Cardiac fibroblast (primary cell): ENCODE data around the gene SEC23A.
"Not testable (repeated sequence)": the region's sequence is repeated elsewhere in the genome, so short reads cannot be mapped to it uniquely, and the experiment has no call there.

ENCODE experiments used
- DNase-seq, 2 donors: peaks; one replicate each; pipeline versions ENCODE4 v3.0.0 to v3.0.0-alpha.2; 2010; ENCODE audit warnings: low read depth in 2 of 2
- H3K4me3 ChIP-seq, 2 donors: replicated peaks in 1 of 2; 1 replicate in 1 of 2; 2 replicates in 1 of 2; pipeline ENCODE4 v1.5.1; 2011; ENCODE audit warnings: low read depth in 2 of 2, low read length in 2 of 2, mild to moderate bottlenecking in 2 of 2, moderate library complexity in 1 of 2
- CTCF ChIP-seq: IDR thresholded peaks from one replicate; pipeline ENCODE4 v1.5.1; 2011; ENCODE audit warnings: low read depth, mild to moderate bottlenecking, low read length, inconsistent platforms

Gene SEC23A

GRCh38 chr14:39029789-39030188, 73.2 kb downstream of the SEC23A start:
- no peak overlapping the region for H3K4me3 ChIP-seq
- no peak for TF ChIP-seq CTCF
- no peak for DNase-seq

- no peak overlapping the region for H3K4me3 ChIP-seq
- no peak for DNase-seq
- TF ChIP-seq CTCF, result no peak
Observed at GRCh38 chr14:39028620-39029019, 74.4 kb downstream of the SEC23A start.

- TF ChIP-seq CTCF, result no peak
- peak; percentile 19 to 57 for DNase-seq
- no peak overlapping the region for H3K4me3 ChIP-seq
Observed at GRCh38 chr14:39025810-39026627, 77.0 kb downstream of the SEC23A start.

- DNase-seq, result no peak
- H3K4me3 ChIP-seq, result no peak overlapping the region
- no peak for TF ChIP-seq CTCF
Observed at GRCh38 chr14:39025250-39025809, 77.7 kb downstream of the SEC23A start.

- no peak for TF ChIP-seq CTCF
- no peak overlapping the region for H3K4me3 ChIP-seq
- DNase-seq, result no peak
Observed at GRCh38 chr14:39023939-39024871, 78.8 kb downstream of the SEC23A start.

GRCh38 chr14:39017096-39018016, 85.7 kb downstream of the SEC23A start:
- DNase-seq, H3K4me3 ChIP-seq: not testable (repeated sequence)
